GM21723 (cell line): Measurements from ENCODE around the gene GCFC2.
A peak's percentile ranks its signal among the peaks of the same experiment; 100 is the strongest.
"Not testable (repeated sequence)": the region's sequence is repeated elsewhere in the genome, so short reads cannot be mapped to it uniquely, and the experiment has no call there.

ENCODE experiments used
- ATAC-seq: cut with Tn5 transposase; IDR thresholded peaks from one replicate; pipeline ENCODE4 v1.9.1; 2021; ENCODE audit warnings: mild to moderate bottlenecking, moderate library complexity; ENCODE audit not compliant: unreplicated experiment

The GCFC2 gene

DNA sequence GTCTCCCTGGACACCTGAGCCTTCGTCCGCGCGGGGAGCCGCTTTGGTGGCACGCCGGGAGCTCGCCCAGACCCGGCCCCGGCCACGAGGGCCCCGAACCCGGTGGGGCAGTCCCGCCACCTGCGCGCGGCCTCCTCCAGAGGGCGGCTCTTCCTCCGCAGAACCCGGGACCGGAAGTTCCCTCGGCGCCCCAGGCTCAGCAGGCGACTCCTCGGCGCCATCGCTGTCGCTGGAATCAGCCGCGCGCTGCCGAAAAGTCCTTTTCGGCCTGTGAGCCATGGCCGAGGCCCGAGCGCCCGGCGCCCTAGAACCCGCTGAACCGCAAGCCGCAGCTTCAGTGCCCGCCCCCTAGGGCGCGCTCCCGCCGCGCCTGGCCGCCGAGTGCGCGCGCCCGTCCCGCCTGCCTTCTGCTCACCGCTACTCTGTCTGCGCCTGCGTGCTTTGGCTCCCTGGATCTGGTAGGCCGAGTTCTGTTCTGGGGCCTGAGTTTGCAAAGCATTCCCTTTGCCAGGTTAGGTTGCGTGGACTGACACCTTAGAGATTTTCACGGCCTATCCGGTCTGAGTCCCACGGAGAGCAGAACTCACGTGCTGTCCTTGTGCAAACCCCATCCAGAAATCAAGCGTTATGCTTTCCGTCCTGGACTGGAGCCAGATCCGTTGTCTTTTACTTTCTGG, at the start of gene GCFC2:
Gene GCFC2 (minus strand): TSS at position 339 of the 677 bp plus-strand sequence. CDS start 60 bp downstream, at position 279.
- peak; percentile 94 for ATAC-seq

DNA sequence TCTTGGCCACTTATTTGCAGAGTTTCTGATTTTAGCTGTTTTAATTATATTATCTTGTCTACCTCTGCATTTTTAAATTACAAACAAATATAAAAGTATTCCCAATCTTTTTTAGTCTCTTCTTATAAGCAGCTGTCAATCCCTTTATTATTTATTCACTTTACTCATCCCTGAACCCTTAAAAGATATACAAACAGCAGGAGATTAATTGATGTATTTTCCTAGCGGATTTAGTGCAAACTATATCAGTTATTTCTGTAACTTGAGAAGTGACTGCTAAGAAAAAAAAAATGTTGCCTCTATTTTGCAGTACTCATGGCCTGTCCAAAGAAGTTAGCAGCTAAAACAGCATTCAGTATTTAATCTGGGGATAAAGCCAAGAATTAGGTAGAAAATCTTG, 42.1 kb upstream of the GCFC2 start:
- no peak for ATAC-seq

DNA sequence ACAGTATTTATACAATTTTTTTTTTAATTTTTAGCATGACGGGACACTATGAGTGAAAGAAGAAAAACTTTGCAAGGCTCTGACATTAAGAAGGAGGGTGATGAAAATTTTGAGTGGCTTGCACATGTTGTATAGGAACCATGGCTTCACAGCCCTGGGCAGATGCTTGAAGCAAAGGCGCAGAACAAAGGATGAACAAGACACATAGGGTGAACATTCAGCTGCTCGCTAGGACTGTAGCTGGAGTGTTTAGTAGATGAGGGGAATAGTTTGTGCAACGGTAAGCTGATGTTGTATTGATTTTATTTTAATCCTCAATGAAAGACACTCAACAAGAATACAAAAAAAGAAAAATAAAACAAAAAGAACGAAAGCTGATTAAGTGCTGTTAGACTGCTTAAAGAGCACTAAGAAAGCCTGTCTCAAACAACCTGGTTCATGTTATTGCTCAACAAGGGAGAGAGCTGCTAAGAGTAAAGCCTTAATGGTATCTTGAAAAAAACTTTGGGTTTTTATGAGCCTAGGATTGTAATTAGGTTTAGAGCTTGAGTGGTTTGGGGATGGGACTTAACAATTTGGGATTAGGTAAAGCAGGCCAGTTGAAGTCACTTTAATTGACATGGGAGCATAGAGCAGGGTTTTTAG, 41.2 kb upstream of the GCFC2 start:
- no peak for ATAC-seq

DNA sequence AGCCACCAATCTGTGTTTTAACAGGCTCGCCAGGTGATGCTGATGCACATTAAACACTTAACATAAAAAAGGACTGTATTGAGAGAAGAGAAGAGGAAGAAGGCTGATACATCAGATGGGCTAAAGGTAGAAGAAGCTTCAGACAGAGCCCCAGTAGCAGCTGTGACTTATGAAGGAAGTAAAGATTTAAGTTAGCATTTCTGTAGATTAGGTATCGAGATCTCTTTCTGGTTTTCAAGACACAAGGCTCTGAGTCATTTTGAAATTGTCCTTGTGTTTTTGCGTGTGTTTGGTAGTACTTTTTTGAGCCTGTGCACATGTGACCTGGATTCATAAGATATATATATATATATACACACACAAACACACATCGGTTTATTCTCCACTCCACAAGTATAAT, 40.6 kb upstream of the GCFC2 start:
- ATAC-seq, result peak; percentile 60

DNA sequence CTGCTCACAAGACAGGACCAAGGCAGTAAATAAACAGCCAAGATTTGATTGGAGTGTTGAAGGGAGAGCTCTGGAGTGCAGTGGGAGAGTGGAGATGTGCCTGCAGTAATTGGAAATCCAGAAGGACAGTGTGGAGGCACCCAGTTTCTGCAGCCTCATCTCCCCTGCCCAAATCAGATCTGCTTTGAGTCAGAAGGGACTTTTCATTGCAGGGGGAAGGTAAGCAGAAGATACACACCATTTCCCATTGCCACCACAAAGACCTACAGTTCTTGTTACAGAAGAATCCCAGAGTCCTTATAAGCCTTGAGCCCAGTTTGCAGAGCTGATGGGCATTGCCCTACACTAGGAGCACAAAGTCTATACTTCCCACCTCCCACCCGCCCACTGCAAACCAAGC, 27.2 kb upstream of the GCFC2 start:
- ATAC-seq, result no peak

DNA sequence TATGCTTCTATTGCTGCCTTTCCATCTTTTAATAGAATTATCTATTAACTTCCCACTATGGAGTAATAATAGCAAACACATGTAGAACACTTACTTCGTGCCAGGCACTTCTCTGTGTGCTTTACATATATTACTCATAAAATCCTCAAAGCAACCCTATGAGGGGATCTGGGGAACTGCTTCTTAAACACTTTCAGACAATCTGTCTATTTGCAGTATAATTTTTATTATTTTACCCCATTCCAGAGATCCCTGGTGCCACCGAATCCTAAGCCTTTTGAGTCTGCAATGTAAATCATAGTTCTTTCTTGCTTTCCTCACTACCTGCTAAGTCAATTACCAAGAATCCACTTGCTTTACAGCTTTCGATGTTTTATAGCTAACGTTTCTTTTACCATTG, 25.6 kb upstream of the GCFC2 start:
- no peak for ATAC-seq

DNA sequence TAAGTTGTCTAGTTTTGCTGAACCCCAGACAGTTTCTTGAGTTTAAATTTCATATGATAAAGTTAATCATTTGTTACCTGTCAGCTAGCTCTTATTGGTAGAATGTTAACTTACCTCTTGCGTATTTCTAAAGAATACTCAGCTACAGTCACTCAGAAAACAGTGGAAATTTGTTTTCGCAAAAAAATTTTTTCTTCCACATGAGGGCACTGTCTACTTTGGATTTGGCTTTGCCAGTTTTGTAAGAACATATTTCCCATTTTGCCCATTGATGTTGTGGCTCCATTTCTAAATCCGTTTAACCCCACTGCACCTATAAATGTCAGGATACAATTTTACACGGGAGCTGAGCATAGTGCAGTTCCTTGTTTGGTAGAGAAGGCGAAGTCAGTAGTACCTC, 19.1 kb upstream of the GCFC2 start:
- ATAC-seq, result no peak

DNA sequence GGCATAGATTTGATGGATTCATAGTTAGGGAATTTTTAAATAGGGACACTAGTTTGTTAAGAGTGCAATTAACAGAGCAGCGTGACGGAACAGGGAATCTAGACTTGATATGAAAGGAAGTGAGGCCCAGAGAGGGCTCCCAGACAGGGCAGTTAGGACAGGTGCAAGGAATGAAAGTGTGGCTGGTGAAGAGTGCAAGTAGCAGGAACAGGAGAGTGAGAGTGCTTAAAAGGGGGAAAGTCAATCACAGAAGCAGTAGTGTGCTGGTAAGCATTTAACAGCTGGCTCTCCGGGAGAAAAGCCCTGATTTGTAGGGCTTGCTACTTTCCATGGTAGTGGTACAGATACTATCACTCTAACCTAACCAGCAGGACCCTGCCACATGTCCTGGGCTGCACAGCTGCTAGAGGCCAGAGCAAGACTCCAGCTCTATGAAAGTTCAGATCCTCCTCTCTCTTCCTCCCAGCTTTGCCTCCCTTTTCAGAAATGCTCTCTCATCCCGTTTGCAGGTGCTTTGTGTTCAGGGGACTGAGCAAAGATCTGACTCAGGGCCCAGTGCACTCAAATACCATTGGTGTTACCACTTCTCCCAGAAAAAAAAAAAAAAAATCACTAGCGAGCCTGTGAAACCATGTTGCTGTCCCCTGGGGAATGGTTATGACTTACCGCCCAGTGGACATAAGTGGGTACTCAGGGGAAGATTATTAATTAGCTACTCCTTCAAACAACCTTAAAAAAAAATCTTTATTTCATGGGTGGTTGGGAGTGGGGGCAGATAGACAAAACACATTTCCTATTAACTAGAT, 18.1 kb upstream of the GCFC2 start:
- ATAC-seq, result no peak

DNA sequence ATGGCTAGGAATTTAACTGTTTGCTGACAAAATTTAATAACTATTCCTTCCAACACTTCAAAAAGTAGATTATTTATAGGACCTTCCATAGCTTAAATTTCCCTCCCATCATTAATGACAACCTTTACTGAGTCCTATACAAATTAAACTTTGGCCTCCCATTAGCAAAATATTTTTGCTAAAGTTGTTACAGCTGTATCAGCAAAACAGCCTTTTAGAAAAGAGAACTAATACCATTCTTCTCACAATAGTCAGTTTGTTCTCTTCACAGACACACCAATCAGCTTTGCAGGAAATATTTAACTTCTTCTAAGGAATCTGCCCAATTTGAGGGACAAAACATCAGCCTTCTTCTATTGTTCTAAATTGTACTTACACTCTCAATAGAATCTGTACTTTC, 12.0 kb upstream of the GCFC2 start:
- ATAC-seq, result no peak

DNA sequence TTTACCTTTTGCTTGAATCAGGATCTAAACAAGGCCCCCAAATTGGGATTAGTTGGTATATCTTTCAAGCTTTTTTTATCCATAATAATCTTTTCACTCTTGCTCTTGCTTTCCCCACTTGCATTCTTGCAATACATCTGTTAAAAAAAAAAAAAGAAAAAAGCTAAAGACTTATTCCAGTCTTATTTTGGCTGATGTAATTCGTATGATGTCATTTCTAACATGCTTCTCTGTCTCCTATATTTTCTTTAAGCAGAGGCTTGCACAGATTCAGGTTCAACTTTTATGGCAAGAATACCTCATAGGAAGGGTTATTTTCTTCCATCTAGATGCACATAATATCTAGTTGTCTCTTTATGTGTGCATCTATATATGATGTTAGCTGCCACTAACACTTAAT, 9.8 kb upstream of the GCFC2 start:
- no peak for ATAC-seq

DNA sequence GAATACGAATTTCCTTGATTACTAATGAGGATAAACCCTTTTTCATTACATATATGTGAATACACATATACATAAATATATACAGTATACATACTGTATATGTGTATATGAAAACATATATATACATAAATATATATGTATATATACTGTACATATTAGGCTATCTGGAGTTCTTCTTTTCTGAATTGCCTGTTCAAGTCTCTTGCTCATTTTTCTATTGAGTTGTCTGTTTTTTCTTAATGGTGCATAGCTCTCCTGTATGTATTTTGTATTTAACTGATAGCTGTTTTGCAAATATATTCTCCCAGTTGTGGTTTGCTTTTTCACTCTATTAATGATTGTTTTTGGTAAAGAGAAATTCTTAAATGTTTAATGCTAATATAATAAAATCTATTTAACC, 8.9 kb upstream of the GCFC2 start:
- no peak for ATAC-seq

DNA sequence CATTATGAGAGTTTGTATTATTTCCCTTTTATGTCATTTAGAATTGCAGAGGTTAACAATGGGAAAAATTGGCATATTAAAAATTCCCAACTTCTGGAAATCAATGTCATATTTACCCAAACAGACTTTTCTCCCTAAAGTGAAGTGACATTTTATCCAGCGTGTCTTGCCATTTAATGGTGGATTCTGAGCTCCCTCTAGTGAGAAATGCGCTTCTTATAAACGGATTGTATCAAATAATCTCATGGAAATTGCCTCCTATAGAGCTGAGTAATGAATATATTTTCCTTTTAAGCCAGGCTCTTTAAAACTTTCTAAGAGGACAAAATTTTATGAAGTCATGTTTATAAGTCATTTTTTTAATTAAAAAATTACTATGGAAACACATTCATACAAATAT, 5.7 kb upstream of the GCFC2 start:
- no peak for ATAC-seq

DNA sequence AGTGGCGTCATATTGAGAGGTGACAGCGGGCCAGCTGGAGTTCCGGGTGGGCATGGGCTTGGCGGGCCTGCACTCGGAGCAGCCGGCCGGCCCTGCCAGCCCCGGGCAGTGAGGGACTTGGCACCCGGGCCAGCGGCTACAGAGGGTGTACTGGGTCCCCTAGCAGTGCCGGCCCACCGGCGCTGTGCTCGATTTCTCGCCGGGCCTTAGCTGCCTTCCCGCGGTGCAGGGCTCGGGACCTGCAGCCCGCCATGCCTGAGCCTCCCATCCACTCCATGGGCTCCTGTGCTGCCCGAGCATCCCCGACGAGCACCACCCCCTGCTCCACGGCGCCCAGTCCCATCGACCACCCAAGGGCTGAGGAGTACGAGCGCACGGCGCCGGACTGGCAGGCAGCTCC, 875 bp upstream of the GCFC2 start:
- not testable (repeated sequence) for ATAC-seq

DNA sequence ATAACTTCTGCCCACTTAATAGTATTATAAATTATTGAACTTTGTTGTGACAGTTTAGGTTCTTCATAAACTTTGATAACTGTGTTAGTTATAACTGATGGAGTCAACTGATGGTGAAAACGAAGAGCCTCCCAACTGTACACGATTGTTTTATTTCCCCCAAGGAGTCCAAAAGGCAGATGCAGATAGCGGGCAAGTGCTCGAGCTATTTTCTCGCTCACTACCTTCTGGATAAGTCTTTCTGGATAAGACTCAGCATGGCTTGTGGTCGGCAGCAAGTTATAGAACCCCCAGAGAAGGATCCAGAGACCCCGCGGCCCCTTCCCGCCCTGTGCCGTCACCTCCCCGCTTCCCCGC, 517 bp downstream of the GCFC2 start:
- ATAC-seq, result no peak

DNA sequence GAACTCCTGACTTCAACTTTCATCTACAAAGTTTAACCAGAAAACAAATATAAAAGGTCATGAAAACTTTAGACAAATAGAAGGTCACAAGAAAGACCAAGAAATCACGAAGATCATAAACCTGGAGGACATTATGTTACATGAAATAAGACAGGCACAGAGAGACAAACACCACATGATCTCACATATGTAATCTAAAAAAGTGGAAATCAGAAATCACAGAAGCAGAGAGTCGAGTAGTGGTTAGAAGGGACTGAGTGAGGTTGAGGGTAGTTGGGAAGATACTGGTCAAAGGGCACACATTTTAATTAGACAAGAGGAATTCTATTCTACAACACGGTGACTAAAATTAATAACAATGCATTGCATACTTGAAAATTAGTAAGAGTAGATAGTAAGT, 1.4 kb downstream of the GCFC2 start:
- no peak for ATAC-seq

DNA sequence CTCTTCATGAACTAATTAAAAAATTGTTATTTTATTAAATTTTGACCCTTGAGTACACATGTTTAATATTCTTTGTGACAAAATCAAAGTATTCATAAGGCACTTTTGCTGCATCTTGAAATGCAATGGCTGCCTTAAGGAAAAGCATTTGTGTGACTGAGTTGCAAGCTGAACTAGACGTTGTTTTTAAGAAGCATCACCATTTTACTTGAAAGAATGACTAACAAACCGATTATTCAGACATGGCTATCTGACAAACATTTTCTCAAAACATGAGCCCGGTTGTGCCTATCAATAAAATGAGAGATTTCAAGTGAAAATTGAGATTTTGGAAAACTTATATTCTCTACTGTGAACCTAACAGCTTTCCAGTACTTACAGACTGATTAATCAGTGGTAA, 2.8 kb downstream of the GCFC2 start:
- no peak for ATAC-seq

DNA sequence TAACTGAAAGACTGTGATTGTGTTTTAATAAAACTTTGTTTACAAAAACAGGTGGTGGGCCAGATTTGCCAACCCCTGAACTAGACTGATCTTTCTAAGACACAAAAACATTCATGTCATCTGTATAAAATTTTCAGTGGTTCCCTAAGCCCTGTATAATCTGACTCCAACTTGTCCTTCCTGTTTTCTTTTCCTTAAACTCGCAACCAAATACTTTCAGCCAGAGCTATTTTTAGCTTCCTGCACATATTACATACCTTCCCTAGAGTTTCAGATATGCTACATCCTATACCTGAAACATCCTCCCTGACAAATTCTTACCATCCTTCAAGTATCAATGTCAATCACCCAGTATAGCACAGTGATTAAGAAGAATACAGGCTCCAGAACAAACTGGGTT, 4.8 kb downstream of the GCFC2 start:
- no peak for ATAC-seq

DNA sequence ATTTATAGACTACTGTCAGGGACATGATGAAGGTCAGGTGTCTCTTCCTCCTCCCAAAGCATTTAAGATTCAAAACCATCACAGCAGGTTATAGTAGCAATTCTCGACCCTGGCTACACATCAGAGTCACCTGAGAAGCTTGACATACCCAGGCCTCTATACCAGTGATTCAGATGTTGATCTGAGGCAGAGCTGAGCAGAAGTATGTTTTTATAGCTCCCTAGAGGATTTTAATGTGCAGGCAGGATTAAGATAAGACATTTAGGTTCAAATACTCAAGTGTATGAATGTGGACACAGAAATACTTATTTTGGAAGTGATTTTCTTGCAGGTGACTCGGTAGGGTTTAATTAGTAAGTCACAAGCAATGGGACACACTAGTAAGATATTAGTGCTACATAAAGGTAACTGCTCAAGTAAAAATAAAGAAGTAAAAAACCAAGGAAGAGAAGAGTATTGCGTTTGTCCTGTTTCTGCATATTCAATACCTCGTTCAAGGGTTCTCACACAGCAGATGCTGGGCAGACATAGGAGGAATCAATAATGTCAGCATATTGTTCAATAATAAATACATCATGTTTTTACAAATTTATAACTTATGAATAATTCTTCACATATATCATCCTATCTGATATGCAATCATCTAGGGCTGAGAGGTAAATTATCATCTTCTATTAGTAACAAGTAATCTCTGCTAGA, 7.0 kb downstream of the GCFC2 start:
- ATAC-seq, result no peak

DNA sequence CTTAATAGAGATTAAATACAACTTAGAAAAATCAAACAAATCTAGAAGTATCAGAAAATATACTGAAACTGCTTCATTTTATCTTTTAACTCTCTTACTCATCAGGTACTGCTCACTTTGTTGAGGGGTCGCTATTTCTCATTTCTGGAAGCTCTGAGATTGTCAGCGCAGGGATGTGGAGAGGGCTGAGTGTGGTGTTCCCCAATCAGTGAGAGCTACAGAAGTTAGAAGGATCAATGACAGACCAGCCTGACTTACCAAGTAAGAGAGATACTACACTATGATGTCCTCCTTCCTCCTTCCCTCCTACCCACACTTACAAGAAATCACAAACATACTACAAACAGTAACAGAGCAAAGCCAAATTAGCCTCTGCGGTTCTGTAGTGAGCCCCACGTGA, 8.1 kb downstream of the GCFC2 start:
- no peak for ATAC-seq

DNA sequence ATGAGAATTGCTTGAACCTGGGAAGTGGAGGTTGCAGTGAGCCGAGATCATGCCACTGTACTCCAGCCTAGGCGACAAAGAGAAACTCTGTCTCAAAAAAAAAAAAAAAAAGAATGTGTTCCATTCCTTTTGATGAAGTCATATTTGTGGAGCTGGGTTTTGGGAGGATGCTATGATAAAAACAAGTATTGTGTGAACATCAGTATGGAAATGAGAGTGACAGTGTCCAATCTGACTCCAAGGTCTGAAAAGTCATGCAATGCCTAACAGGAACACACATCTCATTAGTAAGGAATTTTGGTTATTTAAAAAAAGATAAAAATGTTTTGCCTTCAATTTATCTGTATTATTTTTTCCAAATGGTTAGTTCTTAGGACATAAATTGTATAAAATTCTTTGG, 11.8 kb downstream of the GCFC2 start:
- no peak for ATAC-seq

DNA sequence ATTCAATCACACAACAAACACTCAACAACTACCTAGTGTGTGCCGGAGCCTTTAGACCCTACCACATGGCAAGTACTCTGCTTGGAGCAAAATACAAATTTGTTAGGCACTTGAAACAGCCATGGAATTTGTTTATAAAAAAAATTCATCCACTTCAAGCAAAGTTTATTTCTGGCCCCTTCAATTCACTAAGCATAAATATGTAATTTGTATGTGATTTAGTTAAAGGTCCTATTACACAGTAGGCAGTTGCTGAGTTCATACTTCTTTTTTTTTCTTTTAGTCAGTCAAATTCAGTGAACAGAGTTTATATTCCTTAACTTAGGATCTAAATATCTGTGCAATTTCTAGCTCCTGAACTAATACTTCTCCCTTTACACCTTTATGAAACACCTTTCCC, 22.5 kb downstream of the GCFC2 start:
- no peak for ATAC-seq

DNA sequence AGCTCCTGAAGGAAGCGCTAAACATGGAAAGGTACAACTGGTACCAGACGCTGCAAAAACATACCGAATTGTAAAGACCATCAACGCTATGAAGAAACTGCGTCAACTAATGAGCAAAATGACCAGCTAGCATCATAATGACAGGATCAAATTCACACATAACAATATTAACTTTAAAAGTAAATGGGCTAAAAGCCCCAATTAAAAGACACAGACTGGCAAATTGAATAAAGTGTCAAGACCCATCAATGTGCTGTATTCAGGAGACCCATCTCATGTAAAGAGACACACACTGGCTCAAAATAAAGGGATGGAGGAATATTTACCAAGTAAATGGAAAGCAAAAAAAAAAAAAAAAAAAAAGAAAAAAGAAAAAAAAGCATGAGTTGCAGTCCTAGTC, 27.3 kb downstream of the GCFC2 start:
- not testable (repeated sequence) for ATAC-seq
